ENCODE measurements around the gene ABRACL.

ABRACL gene

GRCh38 chr6:139080255-139080920 is 51.8 kb downstream of the ABRACL start:
- ChIA-PET POLR2A (no interaction called here), CTCF (no interaction called here)
- no peak for TF ChIP-seq ZNF384 (IDR thresholded peaks at IDR 0.05)
- no peak for TF ChIP-seq BHLHE40 (IDR thresholded peaks at IDR 0.05; ENCODE audit: borderline replicate concordance)
- TF ChIP-seq FOXM1 (IDR thresholded peaks at IDR 0.05; ENCODE audit: borderline replicate concordance) = no peak
- TF ChIP-seq LEF1 (IDR thresholded peaks at IDR 0.05; ENCODE audit: borderline replicate concordance) = no peak
- TF ChIP-seq FOXA1 (IDR thresholded peaks at IDR 0.05) = no peak
- no peak for TF ChIP-seq FOXK2 (IDR thresholded peaks at IDR 0.05)
- no peak for TF ChIP-seq NFRKB (IDR thresholded peaks at IDR 0.05)
- TF ChIP-seq SUZ12 (IDR thresholded peaks at IDR 0.05) = no peak
- TF ChIP-seq TARDBP (IDR thresholded peaks at IDR 0.05) = no peak
- no peak for TF ChIP-seq CTBP1 (IDR thresholded peaks at IDR 0.05; ENCODE audit: borderline replicate concordance)
- TF ChIP-seq PKNOX1 (IDR thresholded peaks at IDR 0.05) = no peak
- no peak for TF ChIP-seq ELF4 (IDR thresholded peaks at IDR 0.05)
- TF ChIP-seq ARNT (IDR thresholded peaks at IDR 0.05) = no peak
- DNase-seq (ENCODE audit: extremely low spot score) = no peak

DNA sequence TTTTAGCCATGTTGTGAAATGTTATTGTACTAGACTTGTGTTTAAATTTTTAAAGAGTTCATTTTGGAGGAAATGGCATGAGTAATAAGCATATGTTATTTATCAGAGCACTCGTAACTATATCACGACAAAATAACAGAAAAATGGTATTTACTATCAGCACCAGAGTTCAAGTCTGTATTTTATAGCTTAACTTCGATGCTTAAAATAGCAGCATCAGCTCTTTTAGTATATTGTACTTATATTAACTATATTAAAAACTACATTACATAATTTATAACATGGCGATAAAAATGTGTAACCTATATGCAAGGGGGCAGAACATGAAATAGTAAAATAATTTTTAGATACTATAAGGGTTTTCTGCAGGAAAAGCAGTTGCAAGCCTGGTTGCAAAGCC is 52.9 kb downstream of the ABRACL start:
- POLR2A ChIA-PET = no interaction called here
- no peak for DNase-seq (ENCODE audit: extremely low spot score)
- no peak for TF ChIP-seq ZNF384 (IDR thresholded peaks at IDR 0.05)
- no peak for TF ChIP-seq ARNT (IDR thresholded peaks at IDR 0.05)
- no peak for TF ChIP-seq CTBP1 (IDR thresholded peaks at IDR 0.05; ENCODE audit: borderline replicate concordance)
- TF ChIP-seq BHLHE40 (IDR thresholded peaks at IDR 0.05; ENCODE audit: borderline replicate concordance) = no peak
- TF ChIP-seq LEF1 (IDR thresholded peaks at IDR 0.05; ENCODE audit: borderline replicate concordance) = no peak
- TF ChIP-seq PKNOX1 (IDR thresholded peaks at IDR 0.05) = no peak
- CTCF ChIA-PET = interaction anchor here (0.5 kb wide), 1 partner anchor 51 kb away, joined by 4 read pairs; no protein-coding TSS in a partner anchor

DNA sequence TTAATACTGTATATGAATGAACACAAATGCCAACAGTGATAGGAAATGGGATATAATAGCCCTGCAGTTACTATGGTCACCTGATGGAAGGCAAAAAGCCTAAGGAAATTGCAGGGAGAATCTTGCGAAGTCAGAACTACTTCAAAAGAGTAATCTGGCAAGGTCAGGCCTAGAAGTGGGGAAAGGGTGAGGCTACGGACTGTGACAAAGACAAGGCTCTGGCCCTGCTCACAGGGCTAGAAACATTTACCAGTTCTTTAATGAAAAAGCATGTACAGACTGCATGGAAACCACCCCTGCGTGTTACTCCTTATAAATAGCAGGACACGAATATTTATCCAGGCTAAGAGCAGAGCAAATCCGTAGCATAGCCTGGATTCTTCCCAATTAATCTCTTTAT is 53.8 kb downstream of the ABRACL start:
- TF ChIP-seq HDGF (IDR thresholded peaks at IDR 0.05; ENCODE audit: borderline replicate concordance) (no peak), FOXK2 (IDR thresholded peaks at IDR 0.05) (no peak), ARNT (IDR thresholded peaks at IDR 0.05) (no peak), CTBP1 (IDR thresholded peaks at IDR 0.05; ENCODE audit: borderline replicate concordance) (no peak), BHLHE40 (IDR thresholded peaks at IDR 0.05; ENCODE audit: borderline replicate concordance) (no peak), LEF1 (IDR thresholded peaks at IDR 0.05; ENCODE audit: borderline replicate concordance) (no peak), FOXM1 (IDR thresholded peaks at IDR 0.05; ENCODE audit: borderline replicate concordance) (no peak), ZNF384 (IDR thresholded peaks at IDR 0.05) (no peak)
- CTCF ChIA-PET = no interaction called here
- no peak for DNase-seq (ENCODE audit: extremely low spot score)
- POLR2A ChIA-PET = no interaction called here

DNA sequence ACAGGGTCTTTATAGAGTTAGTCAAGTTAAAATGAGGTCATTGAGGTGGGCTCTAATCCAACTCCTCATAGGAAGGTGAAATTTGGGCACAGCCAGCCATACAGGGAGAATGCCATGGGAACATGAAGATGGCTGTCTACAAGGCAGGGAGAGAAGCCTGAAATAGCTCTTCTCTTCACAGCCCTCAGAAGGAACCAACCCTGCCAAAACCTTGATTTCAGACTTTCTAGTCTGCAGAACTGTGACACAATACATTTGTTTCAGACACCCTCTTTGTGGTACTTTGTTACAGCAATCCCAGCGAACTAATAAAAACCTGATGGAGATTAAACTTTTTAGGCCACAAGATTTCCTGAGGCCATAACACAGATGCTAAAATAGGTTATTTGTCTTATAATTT is 63.3 kb downstream of the ABRACL start:
- TF ChIP-seq BHLHE40 (IDR thresholded peaks at IDR 0.05; ENCODE audit: borderline replicate concordance) (no peak), SUZ12 (IDR thresholded peaks at IDR 0.05) (no peak), CTBP1 (IDR thresholded peaks at IDR 0.05; ENCODE audit: borderline replicate concordance) (no peak), SP1 (IDR thresholded peaks at IDR 0.05) (no peak), L3MBTL2 (conservative IDR thresholded peaks at IDR 0.05) (no peak), HDGF (IDR thresholded peaks at IDR 0.05; ENCODE audit: borderline replicate concordance) (no peak), ZNF384 (IDR thresholded peaks at IDR 0.05) (no peak), ARNT (IDR thresholded peaks at IDR 0.05) (no peak), LEF1 (IDR thresholded peaks at IDR 0.05; ENCODE audit: borderline replicate concordance) (no peak), FOXA1 (IDR thresholded peaks at IDR 0.05) (no peak), PKNOX1 (IDR thresholded peaks at IDR 0.05) (no peak), NFRKB (IDR thresholded peaks at IDR 0.05) (no peak)
- POLR2A ChIA-PET = no interaction called here
- CTCF ChIA-PET = no interaction called here
- no peak for DNase-seq (ENCODE audit: extremely low spot score)

Data from HEK293T (cell line).